ENCODE results near the gene GPR135.

Gene GPR135

GRCh38 chr14:59465316-59466135 is at the start of gene GPR135:
Gene GPR135 (minus strand): TSS chr14:59465380. CDS start chr14:59465226, 154 bp downstream.
- peak in 1 of 2 donors; percentile 52 for DNase-seq

GRCh38 chr14:59511916-59512575 is 46.9 kb upstream of the GPR135 start:
- peak in 1 of 2 donors; percentile 5 for DNase-seq

- DNase-seq, result no peak
Measured at GRCh38 chr14:59510966-59511365, 45.8 kb upstream of the GPR135 start.

- DNase-seq, result no peak
Measured at GRCh38 chr14:59510001-59510400, 44.8 kb upstream of the GPR135 start.

- no peak for DNase-seq
Measured at GRCh38 chr14:59509101-59509500, 43.9 kb upstream of the GPR135 start.

GRCh38 chr14:59507752-59508103 is 42.5 kb upstream of the GPR135 start:
- no peak for DNase-seq

GRCh38 chr14:59507063-59507751 is 42.0 kb upstream of the GPR135 start:
- DNase-seq, result peak; percentile 44 to 60

- no peak for DNase-seq
Measured at GRCh38 chr14:59503256-59503655, 38.1 kb upstream of the GPR135 start.

GRCh38 chr14:59500732-59501131 is 35.6 kb upstream of the GPR135 start:
- no peak for DNase-seq

- no peak for DNase-seq
Measured at GRCh38 chr14:59492384-59492783, 27.2 kb upstream of the GPR135 start.

- no peak for DNase-seq
Measured at GRCh38 chr14:59490756-59491155, 25.6 kb upstream of the GPR135 start.

- no peak for DNase-seq
Measured at GRCh38 chr14:59484639-59485175, 19.5 kb upstream of the GPR135 start.

- DNase-seq, result peak; percentile 99
Measured at GRCh38 chr14:59483819-59484638, 18.8 kb upstream of the GPR135 start, which contains the start of the genes JKAMP and L3HYPDH. Gene JKAMP (plus strand): TSS chr14:59484517. CDS start chr14:59484590, 73 bp downstream. Gene L3HYPDH (minus strand): TSS chr14:59484408. CDS start chr14:59484316, 92 bp downstream.

- no peak for DNase-seq
Measured at GRCh38 chr14:59483363-59483762, 18.2 kb upstream of the GPR135 start.

- DNase-seq, result no peak
Measured at GRCh38 chr14:59482541-59483331, 17.6 kb upstream of the GPR135 start.

GRCh38 chr14:59481871-59482540 is 16.8 kb upstream of the GPR135 start:
- no peak for DNase-seq

GRCh38 chr14:59481407-59481806 is 16.2 kb upstream of the GPR135 start:
- DNase-seq, result no peak

- no peak for DNase-seq
Measured at GRCh38 chr14:59480166-59480565, 15.0 kb upstream of the GPR135 start.

- DNase-seq, result no peak
Measured at GRCh38 chr14:59478540-59478939, 13.4 kb upstream of the GPR135 start.

GRCh38 chr14:59475709-59476108 is 10.5 kb upstream of the GPR135 start:
- no peak for DNase-seq

- no peak for DNase-seq
Measured at GRCh38 chr14:59474172-59474571, 9.0 kb upstream of the GPR135 start.
